Skin of body (tissue), 2 donors: ENCODE measurements around the gene POLE. TPM values are rescaled to one million over a fixed set of nuclear protein-coding genes. Genes with fewer than 3 reads are reported as not detected.
A peak's percentile ranks its signal among the peaks of the same experiment; 100 is the strongest.

Source experiments
- DNase-seq: peaks from one replicate; lab custom pipeline; 2025; lab: John Stamatoyannopoulos, UW
- total RNA-seq: library from RNA; depleted of rRNA; stranded (reverse); fragments of >200 nt; gene quantifications from one replicate; pipeline ENCODE4 v1.2.3, GENCODE V29; 2014

The POLE gene
- total RNA-seq, 1 donor from 2014 or later = 68.9 TPM

DNA sequence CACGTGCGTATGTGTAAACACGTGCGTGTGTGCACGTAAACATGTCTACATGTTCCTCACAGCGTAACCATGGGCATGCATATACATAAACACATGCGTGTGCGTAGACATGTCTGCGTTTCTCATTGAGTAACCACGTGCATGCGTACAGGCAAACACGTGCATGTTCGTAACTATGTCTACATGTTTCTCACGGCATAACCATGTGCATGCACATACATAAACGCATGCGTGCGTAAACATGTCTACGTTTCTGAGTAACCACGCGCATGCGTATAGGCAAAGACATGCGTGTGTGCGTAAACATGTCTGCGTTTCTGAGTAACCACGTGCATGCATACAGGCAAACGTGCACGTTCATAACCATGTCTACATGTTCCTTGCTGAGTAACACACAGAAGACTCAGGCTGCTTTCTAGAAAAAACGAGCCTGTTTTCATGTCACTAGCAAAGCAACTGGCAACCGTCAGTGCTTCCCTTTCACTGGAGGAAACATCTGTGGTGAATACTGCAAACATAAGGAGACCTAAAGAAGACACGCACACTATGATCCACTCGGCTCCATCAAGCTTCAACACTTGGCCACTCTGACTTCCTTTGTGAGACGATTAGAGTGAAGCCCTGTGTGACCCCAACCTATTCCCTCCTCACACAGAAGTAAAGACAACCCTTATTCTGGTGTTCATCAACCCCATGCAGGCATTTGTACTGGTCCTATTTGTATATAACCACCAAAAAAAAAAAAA is 28.8 kb downstream of the POLE start:
- peak; percentile 4 for DNase-seq

GRCh38 chr12:132657004-132657727 is 30.0 kb downstream of the POLE start:
- no peak for DNase-seq

GRCh38 chr12:132653567-132654290 is 33.4 kb downstream of the POLE start:
- DNase-seq = peak; percentile 24

- no peak for DNase-seq
Observed at GRCh38 chr12:132651444-132652100, 35.6 kb downstream of the POLE start.

- no peak for DNase-seq
Observed at GRCh38 chr12:132649226-132649945, 37.8 kb downstream of the POLE start.

- no peak for DNase-seq
Observed at GRCh38 chr12:132648616-132649225, 38.4 kb downstream of the POLE start.

DNA sequence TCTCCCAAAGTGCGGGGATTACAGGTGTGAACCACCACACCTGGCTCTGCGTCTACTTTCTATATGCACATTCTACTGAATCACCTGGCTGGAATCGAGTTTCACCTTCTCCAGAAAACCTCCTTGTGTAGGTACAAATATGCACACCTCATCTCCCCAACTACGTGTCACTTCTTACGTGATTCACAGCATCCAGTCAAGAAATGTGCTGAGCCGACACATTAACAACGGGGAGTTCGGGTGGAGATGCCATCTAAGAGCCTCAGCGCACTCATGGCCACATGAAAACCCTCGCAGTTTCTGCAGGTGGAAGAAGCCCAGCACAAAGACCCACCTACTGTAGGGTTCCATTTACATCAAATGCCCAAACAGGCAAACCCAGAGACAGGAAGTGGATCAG is 39.3 kb downstream of the POLE start:
- DNase-seq = no peak

DNA sequence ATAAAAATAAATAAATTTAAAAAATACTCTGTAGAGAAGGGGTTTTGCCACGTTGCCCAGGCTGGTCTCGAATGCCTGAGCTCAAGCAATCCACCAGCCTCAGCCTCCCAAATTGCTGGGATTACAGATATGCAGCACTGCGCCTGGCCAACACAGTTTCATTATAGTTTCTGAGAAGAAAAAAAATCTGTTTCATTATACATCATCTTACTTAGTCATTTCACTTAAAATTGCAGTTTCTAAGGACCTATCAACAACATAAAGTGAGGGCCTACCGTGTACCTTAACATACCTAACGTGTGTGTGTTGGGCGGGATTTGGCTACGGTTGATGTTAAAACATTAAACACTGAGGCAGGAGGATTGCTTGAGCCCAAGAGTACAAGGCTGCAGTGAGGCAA is 40.3 kb downstream of the POLE start:
- no peak for DNase-seq

- no peak for DNase-seq
Observed at GRCh38 chr12:132642846-132643835, 44.0 kb downstream of the POLE start.

DNA sequence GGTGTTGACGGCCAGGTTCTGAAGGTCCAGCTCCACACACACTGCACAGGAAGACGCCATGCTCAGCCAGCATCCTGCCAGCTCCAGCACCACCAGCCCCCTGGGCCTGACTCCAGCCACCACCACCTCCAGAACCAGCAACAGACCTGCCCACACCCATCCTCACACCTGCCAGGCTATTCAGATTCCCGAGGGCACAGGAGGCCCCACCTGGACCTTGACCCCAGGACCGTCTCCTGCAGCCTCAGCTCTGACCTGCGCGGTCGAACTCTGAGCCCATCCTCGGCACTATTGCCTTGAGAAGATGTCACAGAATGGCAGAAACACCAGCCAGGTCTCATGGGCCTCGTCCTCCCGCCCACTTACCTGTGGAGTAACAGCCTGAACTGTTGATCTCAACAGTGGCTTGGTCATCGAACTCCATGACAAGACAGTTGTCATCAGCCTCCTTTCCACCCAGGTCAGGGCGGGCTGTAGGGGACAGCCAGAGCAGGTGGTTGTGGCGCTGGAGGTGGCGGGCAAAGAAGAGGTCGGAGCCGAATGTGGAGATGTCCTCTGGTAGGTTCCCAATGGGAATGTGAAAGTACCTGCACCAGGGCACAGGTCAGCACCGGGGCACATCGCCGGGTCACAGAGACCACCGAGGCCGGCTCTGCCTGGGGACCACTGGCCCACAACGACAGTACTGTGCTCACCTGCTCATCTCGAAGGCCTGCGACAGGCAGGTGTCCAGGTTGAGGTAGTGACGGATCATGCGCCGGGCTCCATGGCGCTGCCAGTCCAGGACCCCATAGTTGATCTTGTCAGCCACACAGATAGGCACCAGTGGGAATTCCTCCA is 45.1 kb downstream of the POLE start:
- no peak for DNase-seq

GRCh38 chr12:132640936-132641335 is 46.2 kb downstream of the POLE start:
- no peak for DNase-seq

- DNase-seq = no peak
Observed at GRCh38 chr12:132639956-132640520, 47.1 kb downstream of the POLE start.

- DNase-seq = no peak
Observed at GRCh38 chr12:132638541-132639408, 48.4 kb downstream of the POLE start.

DNA sequence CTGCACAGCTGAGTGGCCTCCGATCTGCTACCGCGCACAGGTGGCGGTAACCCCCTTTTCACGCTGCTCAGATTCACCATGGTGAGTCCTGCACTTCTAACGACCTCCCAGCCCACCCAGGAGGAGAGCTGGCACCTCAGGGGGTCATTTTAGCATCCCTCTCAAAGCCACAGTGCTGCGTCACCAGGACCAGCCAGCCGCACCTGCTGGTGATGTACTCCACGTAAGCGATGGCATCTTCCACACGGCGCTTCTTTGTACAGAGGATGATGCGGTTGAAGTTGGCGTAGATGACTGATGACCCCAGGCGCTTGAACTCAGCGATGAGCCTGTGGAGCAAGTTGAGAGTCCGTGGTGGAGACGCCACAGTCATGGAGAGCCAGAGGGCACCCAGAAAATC is 49.3 kb downstream of the POLE start:
- no peak for DNase-seq

DNA sequence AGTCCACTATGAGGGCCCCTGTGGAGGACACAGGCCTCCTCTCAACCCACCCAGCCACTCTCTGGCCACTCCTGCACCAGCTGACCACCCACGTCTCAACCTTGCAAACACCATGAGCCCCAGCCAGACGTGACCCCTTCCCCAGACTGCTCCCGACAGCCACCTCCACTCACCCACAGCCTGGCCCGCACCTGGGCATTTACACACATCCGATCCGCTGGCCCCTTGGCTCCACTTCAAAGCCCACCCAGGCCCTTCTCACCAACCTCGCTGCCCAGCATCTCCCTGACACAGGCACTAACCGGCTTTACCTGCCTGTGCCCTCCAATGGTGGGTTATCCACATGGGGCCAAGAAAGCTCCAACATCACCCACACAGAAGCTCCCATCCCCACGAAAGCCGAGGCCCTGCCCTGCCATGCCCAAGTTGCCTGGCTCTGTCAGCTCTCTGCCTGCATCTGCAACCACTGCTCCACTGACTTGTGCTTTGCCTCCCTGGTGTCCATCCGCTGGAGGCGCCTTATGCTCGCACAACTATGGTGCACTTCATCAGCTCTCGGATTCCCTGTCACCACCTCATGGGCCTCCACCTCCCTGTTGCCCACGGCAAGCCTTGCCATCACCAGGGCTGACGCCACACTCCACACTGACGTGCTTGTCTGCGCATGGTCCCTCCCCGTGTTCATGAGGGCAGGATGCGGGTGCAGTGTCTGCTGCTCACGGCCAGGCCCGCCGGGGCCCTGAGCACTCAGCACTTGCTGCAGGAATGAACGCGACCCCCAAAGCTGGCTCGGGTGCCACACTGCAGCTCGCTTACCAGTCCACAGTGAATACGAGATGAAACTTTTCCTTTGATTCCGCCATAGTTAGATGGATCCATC is 51.8 kb downstream of the POLE start:
- no peak for DNase-seq

DNA sequence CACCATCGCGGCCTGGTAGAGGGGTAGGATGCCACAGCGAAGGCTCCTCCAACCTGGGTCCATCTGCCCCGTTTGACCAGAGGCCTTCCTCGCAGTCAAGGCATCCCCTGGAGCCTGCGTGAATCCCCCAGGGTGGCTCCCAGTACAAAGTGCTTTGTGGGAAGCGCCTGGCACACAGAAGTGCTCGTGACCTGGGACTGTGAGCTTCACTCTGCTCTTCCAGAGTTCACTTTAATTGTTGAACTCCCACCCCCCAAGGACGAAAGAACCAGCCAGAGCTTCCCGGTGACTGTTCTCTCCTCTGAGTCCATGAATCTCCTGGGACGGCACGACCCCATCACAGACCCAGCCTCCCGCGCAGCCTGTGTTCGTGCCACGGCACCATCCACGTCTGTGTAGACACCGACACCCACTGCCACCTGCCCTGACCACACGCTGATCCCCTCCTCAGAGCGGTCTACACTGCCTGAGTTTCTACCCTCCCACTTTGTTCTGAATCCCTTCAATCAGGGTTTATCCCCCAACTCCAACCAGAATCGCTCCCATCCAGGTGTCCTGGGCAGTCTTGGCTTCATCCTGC is 52.6 kb downstream of the POLE start:
- DNase-seq = no peak
